HEK293T (cell line): ENCODE data around the gene FER.

ENCODE experiments used
- CTCF ChIA-PET: fragments of 350-600 bp; formaldehyde crosslinking; extraction: SDS; loops from one replicate; lab custom pipeline; 2021; ENCODE audit warnings: antibody characterized with exemption, inconsistent platforms; lab: Yijun Ruan, JAX
- POLR2A ChIA-PET: fragments of 350-600 bp; formaldehyde crosslinking; extraction: SDS; loops from one replicate; lab custom pipeline; 2020; ENCODE audit warnings: antibody characterized with exemption, inconsistent platforms; lab: Yijun Ruan, JAX
- DNase-seq: peaks from one replicate; pipeline ENCODE4 v3.0.0; 2012; ENCODE audit warnings: mixed read lengths; ENCODE audit errors: extremely low spot score
- ARNT ChIP-seq: fragments of 450-650 bp; IDR thresholded peaks from 2 replicates; pipeline ENCODE4 v1.6.1; 2017; ENCODE audit warnings: mild to moderate bottlenecking
- BHLHE40 ChIP-seq: fragments of 450-650 bp; IDR thresholded peaks from 2 replicates; pipeline ENCODE4 v1.6.1; 2016; ENCODE audit warnings: mild to moderate bottlenecking, moderate library complexity, borderline replicate concordance
- CTBP1 ChIP-seq: fragments of 450-650 bp; IDR thresholded peaks from 2 replicates; pipeline ENCODE4 v1.6.1; 2016; ENCODE audit warnings: borderline replicate concordance
- ELF4 ChIP-seq: fragments of 450-650 bp; IDR thresholded peaks from 2 replicates; pipeline ENCODE4 v1.6.1; 2017; ENCODE audit warnings: antibody characterized with exemption
- FOXA1 ChIP-seq: fragments of 450-650 bp; IDR thresholded peaks from 2 replicates; pipeline ENCODE4 v1.6.1; 2016; ENCODE audit warnings: mild to moderate bottlenecking
- FOXK2 ChIP-seq: fragments of 450-650 bp; IDR thresholded peaks from 2 replicates; pipeline ENCODE4 v1.6.1; 2016; ENCODE audit warnings: mild to moderate bottlenecking
- FOXM1 ChIP-seq: fragments of 450-650 bp; IDR thresholded peaks from 2 replicates; pipeline ENCODE4 v1.6.1; 2017; ENCODE audit warnings: mild to moderate bottlenecking, borderline replicate concordance
- HDGF ChIP-seq: fragments of 450-650 bp; IDR thresholded peaks from 2 replicates; pipeline ENCODE4 v1.6.1; 2017; ENCODE audit warnings: antibody characterized with exemption, borderline replicate concordance
- L3MBTL2 ChIP-seq: fragments of 450-650 bp; conservative IDR thresholded peaks from 2 replicates; pipeline ENCODE4 v1.6.1; 2016; ENCODE audit warnings: mild to moderate bottlenecking
- LEF1 ChIP-seq: fragments of 450-650 bp; IDR thresholded peaks from 2 replicates; pipeline ENCODE4 v1.6.1; 2017; ENCODE audit warnings: mild to moderate bottlenecking, borderline replicate concordance
- NFRKB ChIP-seq: fragments of 450-650 bp; IDR thresholded peaks from 2 replicates; pipeline ENCODE4 v1.6.1; 2016; ENCODE audit warnings: mild to moderate bottlenecking, moderate library complexity
- SP1 ChIP-seq: fragments of 450-650 bp; IDR thresholded peaks from 2 replicates; pipeline ENCODE4 v1.6.1; 2017
- SUZ12 ChIP-seq: fragments of 450-650 bp; IDR thresholded peaks from 2 replicates; pipeline ENCODE4 v1.6.1; 2016; ENCODE audit warnings: mild to moderate bottlenecking
- TARDBP ChIP-seq: fragments of 450-650 bp; IDR thresholded peaks from 2 replicates; pipeline ENCODE4 v1.6.1; 2016
- ZNF384 ChIP-seq: fragments of 450-650 bp; IDR thresholded peaks from 2 replicates; pipeline ENCODE4 v1.6.1; 2016
- TF ChIP-seq, protein P1 (sequence below): fragments of 450-650 bp; IDR thresholded peaks from 2 replicates; pipeline ENCODE4 v1.6.1; 2016

Gene FER

DNA sequence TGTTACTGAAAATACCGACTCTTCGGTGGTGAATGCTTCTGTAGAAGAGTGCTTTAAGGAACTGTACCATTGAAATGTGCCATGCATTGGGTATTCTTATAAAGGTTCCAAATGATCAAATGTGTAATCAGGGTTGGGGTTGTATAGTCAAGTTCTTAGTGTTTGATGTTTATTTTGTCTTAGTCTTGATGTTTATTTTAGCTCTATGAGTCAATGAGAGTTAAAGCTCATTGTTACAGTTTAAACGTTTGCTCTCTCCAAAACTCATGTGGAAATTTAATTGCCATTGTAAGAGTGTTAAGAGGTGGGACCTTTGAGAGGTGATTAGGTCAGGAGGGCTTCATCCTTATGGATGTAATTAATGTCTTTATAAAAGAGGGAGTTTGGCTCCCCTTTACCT is 153.0 kb downstream of the FER start:
- POLR2A ChIA-PET = no interaction called here
- TF ChIP-seq FOXM1 = no peak
- TF ChIP-seq TARDBP = no peak
- CTCF ChIA-PET = no interaction called here
- no peak for DNase-seq

DNA sequence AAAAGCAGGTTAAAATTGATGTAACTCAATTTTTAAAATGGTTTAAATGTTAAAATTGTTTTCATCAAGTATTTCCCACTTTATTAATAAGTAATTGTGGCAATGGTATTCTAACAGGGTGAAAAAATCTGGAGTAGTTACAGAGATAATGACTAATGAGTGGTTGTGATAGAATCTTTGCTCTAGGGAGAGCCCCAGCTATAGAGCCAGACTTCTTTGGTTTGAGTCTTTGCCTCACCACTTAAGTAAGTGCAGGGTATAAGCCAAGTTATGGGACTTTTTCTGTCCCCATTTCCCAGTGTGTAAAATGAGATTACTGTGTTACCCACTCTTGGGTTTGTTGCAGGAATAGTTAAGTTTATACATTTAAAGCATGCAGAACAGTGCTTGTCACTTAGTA is 158.1 kb downstream of the FER start:
- ChIA-PET POLR2A (no interaction called here), CTCF (no interaction called here)
- no peak for TF ChIP-seq HDGF
- TF ChIP-seq CTBP1 = no peak
- TF ChIP-seq FOXK2 = no peak
- no peak for TF ChIP-seq LEF1
- no peak for TF ChIP-seq L3MBTL2
- TF ChIP-seq BHLHE40 = no peak
- no peak for TF ChIP-seq TARDBP
- TF ChIP-seq ELF4 = no peak
- no peak for TF ChIP-seq FOXM1
- TF ChIP-seq SUZ12 = no peak
- TF ChIP-seq ARNT = no peak
- no peak for TF ChIP-seq FOXA1
- TF ChIP-seq, protein P1, sequence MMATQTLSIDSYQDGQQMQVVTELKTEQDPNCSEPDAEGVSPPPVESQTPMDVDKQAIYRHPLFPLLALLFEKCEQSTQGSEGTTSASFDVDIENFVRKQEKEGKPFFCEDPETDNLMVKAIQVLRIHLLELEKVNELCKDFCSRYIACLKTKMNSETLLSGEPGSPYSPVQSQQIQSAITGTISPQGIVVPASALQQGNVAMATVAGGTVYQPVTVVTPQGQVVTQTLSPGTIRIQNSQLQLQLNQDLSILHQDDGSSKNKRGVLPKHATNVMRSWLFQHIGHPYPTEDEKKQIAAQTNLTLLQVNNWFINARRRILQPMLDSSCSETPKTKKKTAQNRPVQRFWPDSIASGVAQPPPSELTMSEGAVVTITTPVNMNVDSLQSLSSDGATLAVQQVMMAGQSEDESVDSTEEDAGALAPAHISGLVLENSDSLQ = no peak
- no peak for TF ChIP-seq SP1
- no peak for TF ChIP-seq NFRKB
- TF ChIP-seq ZNF384 = no peak
- DNase-seq = no peak

DNA sequence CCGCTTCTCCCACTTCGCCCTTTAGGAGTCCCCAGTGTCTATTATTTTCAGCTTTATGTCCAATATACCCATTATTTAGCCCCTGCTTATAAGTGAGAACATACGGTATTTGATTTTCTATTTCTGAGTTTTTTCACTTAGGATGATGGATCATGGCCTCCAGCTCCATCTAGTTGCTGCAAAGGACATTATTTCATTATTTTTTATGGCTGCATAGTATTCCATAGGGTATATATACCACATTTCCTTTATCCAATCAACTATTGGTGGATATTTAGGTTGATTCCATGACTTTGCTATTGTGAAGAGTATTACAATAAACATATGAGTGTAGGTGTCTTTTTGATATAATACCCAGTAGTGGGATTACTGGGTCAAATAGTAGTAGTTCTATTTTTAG is 162.9 kb downstream of the FER start:
- CTCF ChIA-PET = no interaction called here
- POLR2A ChIA-PET = no interaction called here
- no peak for DNase-seq

DNA sequence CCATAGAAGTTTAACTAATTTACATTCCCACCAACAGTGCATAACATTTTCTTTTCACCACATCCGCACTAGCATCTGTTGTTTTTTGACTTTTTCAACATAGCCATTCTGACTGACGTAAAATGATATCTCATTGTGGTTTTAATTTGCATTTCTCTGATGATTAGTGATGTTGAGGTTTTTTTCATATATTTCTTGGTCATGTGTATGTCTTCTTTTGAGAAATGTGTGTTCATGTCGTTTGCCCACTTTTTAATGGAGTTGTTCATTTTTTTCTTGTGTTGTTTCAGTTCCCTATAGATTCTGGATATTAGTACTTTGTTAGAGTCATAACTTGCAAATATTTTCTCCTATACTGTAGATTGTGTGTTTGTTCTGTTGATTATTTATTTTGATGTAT is 163.4 kb downstream of the FER start:
- ChIA-PET CTCF (no interaction called here), POLR2A (no interaction called here)
- DNase-seq = no peak
- TF ChIP-seq BHLHE40 (no peak), FOXK2 (no peak), ELF4 (no peak), ARNT (no peak), FOXA1 (no peak), L3MBTL2 (no peak), LEF1 (no peak), FOXM1 (no peak), HDGF (no peak), ZNF384 (no peak), SP1 (no peak), NFRKB (no peak), CTBP1 (no peak), SUZ12 (no peak), TARDBP (no peak)
- TF ChIP-seq, protein P1 = no peak

More for the DNA sequence above, 162.9 kb downstream of the FER start:
- TF ChIP-seq ARNT (no peak), FOXA1 (no peak), ELF4 (no peak), SP1 (no peak), FOXM1 (no peak), BHLHE40 (no peak), TARDBP (no peak), HDGF (no peak)
- TF ChIP-seq, protein P1 = no peak

DNA sequence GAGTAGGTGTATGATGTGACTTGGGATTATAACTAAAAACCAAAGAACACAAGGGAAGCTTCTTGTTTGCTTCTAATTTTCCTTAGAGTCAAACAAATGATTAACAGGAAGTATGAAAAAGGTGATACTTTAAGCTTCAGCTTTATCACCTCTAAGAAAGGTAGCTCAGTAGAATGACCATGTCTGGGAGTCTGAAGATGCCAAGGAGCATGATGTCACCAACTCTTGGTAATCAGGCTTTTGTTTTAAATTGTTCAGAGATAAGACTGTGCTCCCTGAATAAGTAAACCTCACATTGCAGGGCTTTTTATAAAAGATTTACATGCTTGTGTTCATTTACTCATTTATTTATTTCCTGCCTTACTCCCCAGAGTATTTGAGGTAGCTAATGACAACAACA is 169.9 kb downstream of the FER start:
- DNase-seq = no peak
- ChIA-PET CTCF (no interaction called here), POLR2A (no interaction called here)
- TF ChIP-seq SUZ12 (no peak), FOXK2 (no peak), ZNF384 (no peak), LEF1 (no peak), HDGF (no peak), BHLHE40 (no peak), TARDBP (no peak), CTBP1 (no peak), L3MBTL2 (no peak), FOXA1 (no peak), FOXM1 (no peak), ELF4 (no peak), SP1 (no peak), ARNT (no peak), NFRKB (no peak)
- TF ChIP-seq, protein P1 = no peak
